HG02763 (cell line): ENCODE measurements around the gene C1QL1.

ENCODE experiments used
- ATAC-seq: cut with Tn5 transposase; IDR thresholded peaks from one replicate; pipeline ENCODE4 v1.9.1; 2021; ENCODE audit warnings: mild to moderate bottlenecking, moderate library complexity; ENCODE audit not compliant: unreplicated experiment

The C1QL1 gene

DNA sequence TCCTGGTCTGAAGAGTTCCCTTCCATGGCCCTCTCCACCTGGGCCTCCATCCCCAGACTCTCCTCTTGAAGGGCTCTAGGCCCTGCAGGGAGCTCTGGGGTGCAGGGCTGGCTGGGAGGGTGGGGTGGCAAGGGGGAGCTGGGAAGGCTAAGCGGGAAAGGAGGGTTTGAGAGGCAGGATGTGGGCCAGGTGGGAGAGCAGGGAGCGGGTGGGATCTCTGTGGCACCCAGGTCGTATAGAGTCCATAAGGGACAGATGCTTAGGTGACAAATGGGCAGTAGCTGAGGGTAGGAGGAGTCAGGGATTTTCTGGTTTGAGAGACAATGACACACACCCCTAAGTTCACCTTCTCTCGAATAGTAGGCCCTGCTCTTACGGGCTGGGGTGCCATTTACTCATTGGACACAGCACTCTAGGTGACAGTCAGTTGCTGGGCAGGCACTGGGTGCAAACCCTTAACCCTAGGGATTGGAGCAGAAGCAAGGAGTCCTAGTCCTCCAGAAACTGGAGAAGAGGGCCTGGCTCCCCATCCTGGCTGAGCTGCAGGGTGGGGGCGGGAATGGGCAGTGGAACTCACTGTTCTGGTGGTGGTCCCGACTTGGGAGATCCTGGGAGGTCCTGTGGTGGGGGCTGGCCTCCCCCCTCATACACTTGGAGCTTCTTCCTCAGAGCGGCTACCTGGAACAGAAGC is 35.9 kb downstream of the C1QL1 start:
- ATAC-seq, result no peak

DNA sequence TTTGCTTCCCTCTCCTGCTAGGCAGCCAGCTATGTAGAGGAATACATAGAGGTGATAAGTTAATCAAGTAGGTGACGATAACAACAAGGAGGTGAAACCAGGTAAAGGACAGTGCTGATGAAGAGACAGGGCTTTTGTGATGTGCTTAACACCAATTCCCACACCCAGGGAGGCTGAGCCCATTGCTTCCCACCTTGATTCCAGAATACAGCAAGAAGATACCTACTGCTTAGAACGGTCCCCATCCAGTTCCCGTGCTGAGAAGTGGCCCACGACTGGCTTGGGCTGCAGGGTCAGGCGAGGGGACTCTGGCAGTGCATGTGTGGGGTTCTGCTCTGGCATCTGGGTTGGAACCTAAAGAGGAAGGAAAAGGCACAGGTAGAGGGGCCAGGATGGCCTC is 36.7 kb downstream of the C1QL1 start:
- ATAC-seq, result no peak

DNA sequence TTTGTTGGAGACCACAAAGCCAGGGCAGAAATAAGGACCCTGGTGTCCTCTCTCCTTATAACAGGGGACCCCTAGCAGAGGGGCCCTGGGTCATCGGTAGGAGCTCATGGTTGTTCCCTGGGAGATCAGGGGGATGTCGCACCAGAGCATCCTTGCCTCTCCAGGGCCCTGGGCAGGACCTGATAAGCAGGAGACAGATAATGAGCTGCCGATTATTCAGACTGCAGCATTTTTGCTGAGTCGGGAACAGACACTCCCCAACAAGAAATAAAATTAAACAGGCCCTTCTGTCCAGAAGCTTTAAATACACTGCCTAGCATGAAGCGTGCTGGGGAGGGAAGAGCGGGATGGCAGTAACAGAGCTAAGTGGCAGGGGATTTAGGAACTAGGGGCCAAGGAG is 37.4 kb downstream of the C1QL1 start:
- ATAC-seq, result no peak

DNA sequence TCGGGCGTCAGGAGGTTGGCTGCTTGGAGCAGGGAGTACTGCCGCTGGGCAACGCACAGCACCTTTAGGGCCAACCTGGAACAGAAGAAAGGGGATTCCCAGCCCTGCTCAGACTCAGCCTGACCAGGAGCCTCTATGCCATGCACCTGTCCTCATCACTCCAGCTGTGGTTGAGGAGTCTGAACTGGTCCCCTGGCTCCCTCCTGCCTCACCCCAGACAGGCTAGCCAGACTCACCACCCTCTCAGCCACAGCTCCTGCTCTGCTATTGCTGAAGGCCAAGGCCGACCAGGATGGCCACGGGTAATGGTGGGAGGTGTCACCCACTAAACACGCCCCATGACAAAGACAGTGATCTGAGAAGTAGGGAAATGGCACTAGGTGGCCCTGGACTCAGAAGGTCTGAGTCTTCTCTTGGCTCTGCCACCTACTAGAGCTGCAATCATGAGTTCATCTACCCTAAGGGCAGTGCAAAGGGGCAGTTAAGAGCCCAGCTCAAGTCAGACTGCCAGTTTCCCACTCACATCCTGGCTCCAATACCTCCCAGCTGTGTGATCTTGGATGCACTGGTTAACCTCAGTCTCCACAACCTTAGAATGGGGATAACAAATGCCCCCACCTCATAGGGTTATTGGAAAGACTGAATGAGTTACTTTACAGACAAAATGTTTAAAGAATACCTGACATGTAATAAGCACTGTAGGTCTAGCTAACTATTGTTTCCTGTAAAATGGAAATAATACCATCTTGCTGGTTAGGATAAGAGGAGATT is 39.0 kb downstream of the C1QL1 start:
- ATAC-seq, result no peak

DNA sequence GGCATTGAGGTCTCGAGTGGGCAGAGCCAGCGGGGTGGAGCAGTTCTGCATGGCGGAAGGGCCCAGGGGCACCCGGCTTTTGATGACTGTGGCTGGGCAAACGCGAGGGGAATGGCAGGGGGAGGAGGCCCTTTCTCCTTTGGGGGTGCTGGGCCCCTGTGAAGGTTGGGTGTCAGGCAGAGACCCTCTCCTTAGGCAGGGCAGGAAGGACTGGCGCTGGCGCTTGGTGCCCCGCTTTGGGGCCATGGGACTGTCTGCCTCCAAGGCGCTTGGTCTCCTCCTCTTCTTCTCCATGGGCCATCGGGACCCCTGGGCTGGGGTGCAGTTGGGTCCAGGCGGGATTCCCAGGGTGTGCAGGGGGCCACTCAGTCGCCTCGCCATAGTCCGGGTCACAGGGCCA is 40.0 kb downstream of the C1QL1 start:
- ATAC-seq, result no peak

DNA sequence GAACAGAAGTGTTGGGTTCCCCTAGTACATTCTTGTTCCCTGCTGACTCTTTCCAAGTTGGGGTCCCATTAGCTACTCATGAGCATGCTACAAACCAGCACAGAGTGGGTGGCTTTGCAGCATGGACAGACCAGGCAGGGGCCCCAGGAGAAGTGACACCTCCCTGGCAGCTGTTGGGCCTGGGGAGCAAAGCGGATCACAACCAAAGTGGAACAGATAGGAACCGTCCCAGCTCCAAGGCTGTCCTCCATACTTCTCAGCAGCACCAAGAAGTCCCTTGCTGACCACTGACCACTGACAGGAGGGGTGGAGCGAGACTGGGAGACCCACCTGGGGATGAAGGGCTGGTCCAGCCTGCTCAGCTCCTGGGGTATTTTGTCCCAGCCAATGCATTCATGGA is 40.4 kb downstream of the C1QL1 start:
- ATAC-seq, result no peak

DNA sequence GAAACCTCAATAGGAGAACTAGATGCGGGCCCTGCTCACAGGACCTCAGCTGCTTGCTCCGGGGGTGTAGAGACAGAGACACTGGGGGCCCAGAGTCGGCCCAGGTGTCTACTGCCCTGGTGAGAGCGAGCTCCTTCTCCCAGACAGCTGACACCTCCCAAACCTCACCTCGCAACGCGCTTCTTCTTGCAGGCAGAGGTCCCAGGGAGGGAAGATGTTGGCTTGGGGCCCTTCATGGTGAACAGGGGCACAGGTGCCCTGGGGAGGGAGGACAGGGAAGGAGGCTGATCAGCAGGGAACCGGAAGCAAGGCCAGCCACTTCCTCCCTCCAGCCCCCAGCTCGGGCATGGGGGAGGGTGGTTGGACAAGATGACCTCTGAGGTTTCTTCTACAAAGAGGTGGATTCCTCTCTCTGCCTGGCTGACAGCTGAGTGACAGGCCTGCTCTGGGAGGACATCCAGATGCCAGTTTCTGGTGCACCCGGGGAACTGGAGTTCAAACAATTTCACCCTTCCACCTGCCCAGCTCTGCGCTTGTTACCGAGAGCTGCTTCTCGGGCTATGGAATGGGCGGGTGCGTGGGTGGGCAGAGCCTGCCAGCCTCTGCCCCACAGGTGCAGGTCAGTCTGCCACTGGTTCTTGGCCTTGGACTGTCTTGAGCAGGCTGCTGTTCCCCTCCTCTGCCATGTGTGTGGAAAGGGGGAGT is 41.1 kb downstream of the C1QL1 start:
- no peak for ATAC-seq

DNA sequence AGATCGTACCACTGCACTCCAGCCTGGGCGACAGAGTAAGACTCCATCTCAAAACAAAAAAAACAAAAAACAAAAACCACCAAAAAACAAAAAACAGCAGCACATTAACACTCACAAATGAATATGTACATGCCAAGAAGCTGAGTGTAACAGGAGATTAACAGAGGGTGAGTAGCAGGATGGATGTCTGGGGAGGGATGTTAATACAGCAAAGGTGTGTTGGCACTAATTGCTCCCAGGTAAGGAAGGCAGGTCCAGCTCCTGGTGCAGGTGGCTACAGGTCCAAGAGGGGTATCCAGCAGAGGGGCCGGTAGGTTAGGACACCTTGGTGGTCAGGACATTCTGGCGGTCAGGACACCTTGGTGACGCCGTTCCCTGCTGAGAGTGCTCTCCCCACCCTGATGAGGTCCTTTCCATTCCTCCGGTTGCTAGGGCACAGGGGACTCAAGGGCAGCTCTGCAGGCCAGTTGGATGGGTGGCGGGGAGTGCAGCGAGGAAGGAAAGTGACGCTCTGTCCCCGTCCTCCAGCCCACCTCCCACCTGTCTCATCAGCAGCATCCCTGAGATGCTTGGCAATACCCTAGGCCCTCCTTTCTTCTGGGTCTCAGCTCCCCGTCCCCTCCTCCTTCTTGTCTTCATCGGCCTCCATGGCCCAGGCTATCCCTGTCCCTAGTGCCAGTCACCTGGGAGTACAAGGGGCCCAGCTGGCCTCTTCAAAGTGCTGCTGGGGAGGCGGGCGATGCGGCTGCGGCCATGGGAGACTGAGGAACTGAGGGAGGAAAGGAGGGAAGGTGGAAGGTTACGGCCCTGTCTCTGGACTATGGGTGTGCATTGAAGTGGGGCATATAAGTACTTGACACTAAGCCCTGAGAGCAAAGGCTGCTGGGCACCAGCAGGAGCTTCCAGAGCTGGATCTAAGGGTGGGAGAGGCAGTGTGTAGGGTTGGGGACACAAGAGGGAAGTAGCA is 42.1 kb downstream of the C1QL1 start:
- ATAC-seq, result no peak

DNA sequence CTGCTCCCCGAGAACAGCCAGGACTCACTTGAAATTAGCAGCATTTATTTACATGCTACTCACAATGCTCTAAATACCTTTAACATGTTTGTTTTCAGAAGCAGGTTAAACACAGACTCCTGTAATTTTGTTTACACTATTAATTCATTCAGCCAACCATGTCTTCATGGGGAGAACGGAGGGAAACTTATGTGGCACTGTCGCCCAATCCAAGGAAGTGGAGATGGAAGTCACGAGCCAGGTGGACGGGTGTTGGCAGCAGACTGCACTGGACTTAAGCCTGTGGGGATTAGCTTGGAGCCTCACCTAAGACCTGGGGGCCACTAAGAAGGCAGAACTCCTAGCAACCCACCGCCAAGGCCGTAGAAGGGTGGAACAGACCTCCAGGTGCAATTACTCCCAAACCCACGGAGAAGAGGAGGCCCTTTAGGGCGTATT is 44.0 kb downstream of the C1QL1 start:
- no peak for ATAC-seq

DNA sequence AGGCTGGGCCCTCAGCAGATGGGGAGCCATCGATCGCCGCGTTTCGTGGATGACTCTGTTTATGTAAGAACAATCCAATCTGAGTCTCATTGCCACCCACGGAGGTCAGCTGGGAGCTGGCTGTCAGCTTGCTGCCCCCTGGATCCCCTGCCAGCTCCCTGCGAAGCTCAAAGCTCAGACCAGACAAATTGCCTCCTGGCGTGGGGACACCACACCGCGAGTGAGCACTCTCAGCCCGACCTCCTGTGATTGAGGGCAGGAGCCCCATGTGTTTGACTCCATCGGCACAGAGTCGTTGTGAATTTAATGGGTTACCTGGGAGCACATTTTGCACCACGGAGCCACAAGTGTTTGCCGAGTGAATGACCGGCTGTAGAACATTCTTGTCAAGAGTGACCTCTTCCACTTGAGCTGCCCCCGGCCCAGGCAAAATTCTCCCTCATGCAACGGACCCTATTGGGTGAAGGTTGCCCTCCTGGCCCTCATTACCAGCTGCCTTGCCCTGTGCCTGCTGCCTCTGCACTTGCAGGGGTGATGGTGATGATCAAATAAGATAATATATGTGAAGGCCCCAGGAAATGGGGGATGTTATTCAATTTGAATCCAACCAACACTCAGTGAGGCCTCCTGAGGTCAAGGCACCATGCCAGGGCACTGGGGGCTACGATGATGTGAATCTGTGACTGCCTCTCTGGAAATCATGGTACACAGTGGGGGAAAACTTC is 45.2 kb downstream of the C1QL1 start:
- no peak for ATAC-seq

DNA sequence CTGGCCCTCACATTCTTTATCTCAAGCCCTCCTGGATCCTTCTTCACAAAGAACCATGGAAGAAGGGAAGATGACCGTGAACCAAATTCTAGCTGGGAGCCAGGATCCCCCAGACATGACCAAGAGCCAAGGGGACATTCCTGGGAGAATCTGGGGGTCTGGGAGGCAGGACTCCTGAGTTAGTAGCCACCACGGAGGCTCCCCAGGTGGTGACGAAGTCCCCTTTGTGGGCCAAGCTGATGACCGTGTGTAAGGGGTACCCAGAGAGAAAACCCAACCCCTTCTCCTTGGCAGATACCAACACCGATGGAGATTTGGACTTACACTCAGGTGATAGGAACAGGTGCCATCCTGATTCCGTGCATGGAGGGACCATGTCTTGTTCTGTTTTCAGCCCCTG is 46.0 kb downstream of the C1QL1 start:
- ATAC-seq, result no peak

DNA sequence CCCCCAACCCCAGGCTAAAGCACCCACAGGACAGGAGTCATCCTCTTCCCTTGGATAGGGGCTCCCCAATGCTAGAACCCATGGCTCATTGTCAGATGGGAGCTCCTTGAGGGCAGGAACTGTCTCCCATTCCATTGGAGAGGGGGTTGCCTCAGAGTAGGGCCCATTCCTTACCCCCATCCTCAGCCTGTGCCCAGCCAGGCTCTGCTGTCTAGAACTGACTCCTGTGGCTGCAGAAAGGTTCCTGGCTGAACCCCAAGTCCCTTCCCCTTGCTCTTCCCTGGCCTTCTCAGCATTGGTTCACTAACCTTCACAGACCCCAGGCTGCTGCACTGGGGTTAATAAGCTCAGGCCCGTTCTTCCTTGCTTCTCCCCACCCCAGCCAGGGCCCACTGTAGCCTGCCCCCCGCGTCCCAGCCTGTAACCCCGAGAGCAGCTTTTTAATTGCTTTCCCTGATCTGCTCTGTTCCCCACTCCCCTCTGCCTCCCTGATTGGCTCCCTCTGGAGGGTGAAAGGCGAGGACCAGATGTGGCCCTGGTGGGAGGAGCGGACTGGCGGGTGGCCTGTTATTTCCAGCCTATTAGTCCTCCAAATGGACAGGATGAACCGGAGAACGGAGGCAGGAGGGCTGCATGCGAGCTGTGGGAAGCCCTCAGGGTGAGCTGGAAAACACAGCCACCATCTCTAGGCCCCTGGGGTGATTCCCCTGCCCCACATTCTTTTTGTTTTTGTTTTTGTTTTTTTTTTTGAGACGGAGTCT is 46.8 kb downstream of the C1QL1 start:
- no peak for ATAC-seq

DNA sequence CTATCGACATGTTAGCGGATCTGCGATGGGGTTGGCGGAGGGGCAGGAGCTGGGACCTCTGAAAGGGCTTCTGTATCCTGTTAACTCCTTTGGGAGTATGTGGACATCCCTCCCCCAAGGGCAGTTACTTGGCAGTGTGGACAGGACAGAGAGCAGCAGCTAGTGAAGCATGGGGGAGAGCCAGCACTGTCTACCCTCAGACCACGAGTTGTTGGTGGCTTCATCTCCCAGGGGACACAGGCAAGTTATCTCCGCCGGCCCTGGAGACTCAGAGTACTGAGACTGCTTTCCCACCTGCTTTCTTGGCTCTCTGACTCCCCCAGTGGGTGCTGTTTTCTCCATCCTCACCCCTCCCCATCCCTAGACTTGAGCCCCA is 47.5 kb downstream of the C1QL1 start:
- no peak for ATAC-seq

DNA sequence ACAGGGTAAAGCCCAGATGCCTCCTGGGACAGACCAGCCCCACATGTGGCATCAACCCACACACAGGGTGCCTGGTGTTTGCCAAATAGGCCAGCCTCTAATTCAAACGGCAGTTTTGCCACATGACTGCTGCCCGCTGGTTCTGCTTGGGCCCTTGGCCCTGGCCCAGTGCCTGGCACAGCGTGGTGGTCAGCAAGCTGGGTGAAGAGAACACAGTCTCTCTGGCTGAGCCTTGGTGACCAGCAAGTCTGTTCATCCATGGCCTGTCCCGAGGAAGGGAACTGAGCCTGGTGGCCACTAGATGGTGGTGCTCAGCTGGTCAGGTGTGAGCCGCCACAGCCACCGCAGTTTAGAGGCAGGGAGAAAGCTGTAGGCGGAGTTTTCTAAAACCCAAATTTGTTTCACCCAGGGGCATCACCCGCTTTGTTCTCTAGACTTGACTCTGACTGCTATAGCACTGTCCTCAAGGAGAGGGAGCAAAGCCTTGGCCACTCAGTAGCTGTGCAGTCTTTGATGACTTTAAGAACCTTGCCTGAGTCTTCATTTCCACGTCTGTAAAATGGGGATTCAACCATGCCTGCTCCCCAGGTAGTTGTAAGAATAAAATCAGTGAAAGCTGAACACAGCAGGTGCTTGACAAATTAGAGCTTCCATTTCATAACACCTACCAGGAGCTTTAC is 48.1 kb downstream of the C1QL1 start:
- peak; percentile 66 for ATAC-seq

DNA sequence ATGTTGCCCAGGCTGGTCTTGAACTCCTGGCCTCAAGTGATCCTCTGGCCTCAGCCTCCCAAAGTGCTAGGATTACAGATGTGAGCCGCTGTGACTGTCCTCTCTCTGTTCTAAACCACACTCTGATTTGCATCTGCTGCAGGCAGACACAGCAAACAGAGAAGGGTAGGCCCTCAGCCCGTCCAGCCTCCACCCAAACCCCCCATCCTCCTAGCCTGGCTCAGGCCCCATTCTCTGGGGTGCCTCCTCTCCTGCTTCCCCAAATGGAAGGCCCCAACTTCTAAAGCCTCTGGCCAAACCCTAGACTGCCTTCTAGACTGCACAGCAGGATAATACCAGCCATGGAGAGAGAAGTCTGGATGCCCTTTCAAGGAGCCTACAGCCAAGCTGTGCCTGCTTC is 48.7 kb downstream of the C1QL1 start:
- no peak for ATAC-seq

DNA sequence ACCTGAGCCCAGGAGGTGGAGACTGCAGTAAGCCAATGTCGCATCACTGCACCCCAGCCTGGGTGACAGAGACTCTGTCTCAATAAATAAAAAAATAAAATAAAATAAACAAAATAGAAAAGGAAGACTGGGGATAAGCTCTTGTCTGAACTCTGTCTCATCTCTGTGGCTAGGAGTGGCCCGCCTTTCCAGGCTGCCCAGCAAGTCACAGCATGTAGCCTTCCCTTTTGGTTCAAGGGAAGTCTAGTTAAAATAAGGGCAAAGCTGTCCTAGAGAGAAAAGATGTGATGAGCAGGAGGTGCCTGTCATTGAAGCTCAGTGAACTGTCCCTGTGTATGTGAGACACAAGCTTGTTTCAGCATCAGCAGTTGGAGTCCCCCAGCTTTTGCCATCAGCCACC is 50.1 kb downstream of the C1QL1 start:
- no peak for ATAC-seq

DNA sequence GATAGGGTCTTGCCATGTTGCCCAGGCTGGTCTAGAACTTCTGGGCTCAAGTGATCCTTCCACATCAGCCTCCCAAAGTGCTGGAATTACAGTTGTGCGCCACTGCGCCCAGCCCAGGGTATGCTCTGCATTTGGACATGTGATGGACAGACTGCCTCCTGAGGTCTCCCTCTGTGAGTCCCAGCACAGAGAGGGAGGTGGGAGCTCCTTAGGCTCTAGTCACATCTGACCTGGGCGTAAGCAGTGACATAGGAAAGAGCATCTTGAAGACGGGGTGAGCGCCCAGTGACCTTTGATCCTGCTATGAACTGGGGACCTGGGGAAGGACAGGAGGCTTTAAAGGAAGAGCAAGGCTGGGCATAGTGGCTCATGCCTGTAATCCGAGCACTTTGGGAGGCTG is 50.6 kb downstream of the C1QL1 start:
- ATAC-seq, result no peak

DNA sequence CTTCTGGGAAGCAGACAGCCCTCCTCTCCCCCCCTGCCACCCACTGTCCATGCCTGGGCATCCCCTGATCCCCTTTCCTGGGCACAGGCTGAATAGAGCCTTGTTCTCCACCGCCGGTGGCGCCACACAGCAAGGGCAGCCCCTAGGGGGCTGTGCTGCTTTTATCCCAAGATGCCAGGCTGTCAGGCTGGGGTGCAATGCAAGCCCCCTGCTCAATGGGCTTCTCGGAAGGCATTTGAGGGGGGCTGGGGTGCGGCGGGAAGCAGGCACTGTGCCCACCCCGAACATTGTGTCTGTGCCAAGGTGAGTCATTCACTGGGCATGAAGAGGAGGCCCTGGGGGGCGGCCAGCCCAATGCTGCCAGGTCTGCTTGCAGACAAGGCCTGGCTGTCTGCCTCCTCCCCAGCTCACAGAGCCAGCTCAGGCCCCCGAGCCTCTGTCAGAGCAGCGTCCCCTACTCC is 51.3 kb downstream of the C1QL1 start:
- ATAC-seq, result no peak
